Measurements from ENCODE around the gene LGALS4. TPM values are rescaled to one million over a fixed set of nuclear protein-coding genes. Genes with fewer than 3 reads are reported as not detected.
A peak's percentile ranks its signal among the peaks of the same experiment; 100 is the strongest.
"Not testable (repeated sequence)": the region's sequence is repeated elsewhere in the genome, so short reads cannot be mapped to it uniquely, and the experiment has no call there.

LGALS4 gene
- total RNA-seq, 1 experiment from 2014 or later: 0.52 TPM

GRCh38 chr19:38790507-38791403, 22.0 kb downstream of the LGALS4 start:
- not testable (repeated sequence) for H3K9me2 ChIP-seq (replicated peaks; ENCODE audit: insufficient read depth, low read length); H3K27me3 ChIP-seq (ENCODE audit: low read length); H2AFZ ChIP-seq (ENCODE audit: low read length); H3K36me3 ChIP-seq (ENCODE audit: insufficient read depth, low read length); H3K27ac ChIP-seq (ENCODE audit: low read length); H3K4me1 ChIP-seq (ENCODE audit: low read length); H3K9ac ChIP-seq (ENCODE audit: low read length); H4K20me1 ChIP-seq (ENCODE audit: insufficient read depth, low read depth, low read length); DNase-seq; H3K4me3 ChIP-seq (ENCODE audit: low read length); H3K79me2 ChIP-seq (ENCODE audit: low read length); H3K4me2 ChIP-seq (ENCODE audit: low read depth, low read length, poor library complexity, severe bottlenecking); H3K9me3 ChIP-seq (ENCODE audit: low read length)

GRCh38 chr19:38788478-38789243, 24.1 kb downstream of the LGALS4 start, which contains the start of gene LGALS7B:
TSS of gene LGALS7B (plus strand) at chr19:38789200. CDS start at chr19:38789227, 27 bp downstream.
- Histone ChIP-seq H3K9ac (ENCODE audit: low read length) (no peak within 1 kb of the TSS), H3K4me3 (ENCODE audit: low read length) (no peak within 1 kb of the TSS), H3K4me2 (ENCODE audit: low read depth, low read length, poor library complexity, severe bottlenecking) (no peak within 1 kb of the TSS), H3K27me3 (ENCODE audit: low read length) (no peaks in the 10 kb centered on the region), H3K27ac (ENCODE audit: low read length) (no peak within 1 kb of the TSS), H4K20me1 (ENCODE audit: insufficient read depth, low read depth, low read length) (no peaks in the 10 kb centered on the region), H3K9me3 (ENCODE audit: low read length) (no peaks in the 10 kb centered on the region), H3K79me2 (ENCODE audit: low read length) (no peaks in the 10 kb centered on the region), H3K36me3 (ENCODE audit: insufficient read depth, low read length) (no peaks in the 10 kb centered on the region), H3K9me2 (replicated peaks; ENCODE audit: insufficient read depth, low read length) (no peaks in the 10 kb centered on the region), H2AFZ (ENCODE audit: low read length) (no peak within 1 kb of the TSS), H3K4me1 (ENCODE audit: low read length) (no peaks in the 10 kb centered on the region)
- DNase-seq: peak; percentile 36

DNA sequence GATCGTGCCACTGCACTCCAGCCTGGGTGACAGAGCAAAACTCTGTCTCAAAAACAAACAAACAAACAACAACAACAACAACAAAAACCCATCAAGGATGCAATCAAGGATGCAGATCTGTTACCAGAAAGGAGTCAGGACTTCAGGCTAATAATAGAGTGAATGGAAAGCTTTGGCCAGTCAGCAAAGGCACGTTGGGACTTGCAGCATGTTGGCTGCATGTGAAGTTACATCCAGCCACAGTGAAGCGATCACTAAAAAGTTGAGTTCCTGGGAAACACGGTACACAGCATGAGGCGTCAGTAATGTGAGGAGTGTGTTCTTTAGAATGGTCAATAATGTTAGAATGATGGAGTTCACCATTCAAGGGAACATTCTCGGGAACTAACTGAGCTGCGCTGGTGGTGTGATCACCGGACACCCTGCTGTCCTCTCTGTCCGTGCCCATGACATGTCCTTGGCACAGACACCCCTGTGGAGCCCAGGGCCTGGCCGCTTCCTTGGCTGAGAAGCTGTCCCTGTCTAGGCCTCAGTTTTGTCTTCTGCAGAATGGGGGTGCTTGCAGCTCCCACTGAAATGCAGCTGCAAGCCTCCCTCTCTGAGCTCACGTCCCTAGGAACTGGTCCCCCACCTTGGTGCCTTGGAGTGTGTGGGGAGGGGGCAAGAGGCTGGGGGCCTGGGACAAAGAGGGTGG, 26.0 kb downstream of the LGALS4 start:
- Histone ChIP-seq H3K27ac (ENCODE audit: low read length) (no peak overlapping the region), H2AFZ (ENCODE audit: low read length) (no peak overlapping the region), H3K4me2 (ENCODE audit: low read depth, low read length, poor library complexity, severe bottlenecking) (no peak overlapping the region), H4K20me1 (ENCODE audit: insufficient read depth, low read depth, low read length) (no peaks in the 10 kb centered on the region), H3K79me2 (ENCODE audit: low read length) (no peaks in the 10 kb centered on the region), H3K4me1 (ENCODE audit: low read length) (no peaks in the 10 kb centered on the region), H3K27me3 (ENCODE audit: low read length) (no peaks in the 10 kb centered on the region), H3K36me3 (ENCODE audit: insufficient read depth, low read length) (no peaks in the 10 kb centered on the region), H3K4me3 (ENCODE audit: low read length) (no peak overlapping the region), H3K9me2 (replicated peaks; ENCODE audit: insufficient read depth, low read length) (no peaks in the 10 kb centered on the region), H3K9ac (ENCODE audit: low read length) (no peak overlapping the region), H3K9me3 (ENCODE audit: low read length) (no peaks in the 10 kb centered on the region)
- peak; percentile 26 for DNase-seq

DNA sequence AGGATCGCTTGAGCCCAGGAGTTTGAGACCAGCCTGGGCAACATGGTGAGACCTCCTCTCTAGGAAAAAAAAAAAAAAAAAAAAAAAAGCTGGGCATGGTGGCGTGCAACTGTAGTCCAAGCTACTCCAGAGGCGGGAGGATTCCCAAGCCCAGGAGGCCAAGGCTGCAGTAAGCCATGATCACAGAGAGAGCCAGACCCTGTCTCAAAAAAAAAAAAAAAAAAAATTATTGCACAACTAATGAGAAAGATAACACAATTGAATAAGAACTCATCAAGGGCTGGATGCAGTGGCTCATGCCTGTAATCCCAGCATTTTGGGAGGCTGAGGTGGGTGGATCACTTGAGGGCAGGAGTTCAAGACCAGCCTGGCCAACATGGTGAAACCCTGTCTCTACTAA, 26.7 kb downstream of the LGALS4 start:
- not testable (repeated sequence) for H3K36me3 ChIP-seq (ENCODE audit: insufficient read depth, low read length); H3K9me3 ChIP-seq (ENCODE audit: low read length); H3K9me2 ChIP-seq (replicated peaks; ENCODE audit: insufficient read depth, low read length); H3K9ac ChIP-seq (ENCODE audit: low read length); H3K4me3 ChIP-seq (ENCODE audit: low read length); H3K4me2 ChIP-seq (ENCODE audit: low read depth, low read length, poor library complexity, severe bottlenecking); H3K79me2 ChIP-seq (ENCODE audit: low read length); H2AFZ ChIP-seq (ENCODE audit: low read length); DNase-seq; H3K4me1 ChIP-seq (ENCODE audit: low read length); H4K20me1 ChIP-seq (ENCODE audit: insufficient read depth, low read depth, low read length); H3K27me3 ChIP-seq (ENCODE audit: low read length); H3K27ac ChIP-seq (ENCODE audit: low read length)

DNA sequence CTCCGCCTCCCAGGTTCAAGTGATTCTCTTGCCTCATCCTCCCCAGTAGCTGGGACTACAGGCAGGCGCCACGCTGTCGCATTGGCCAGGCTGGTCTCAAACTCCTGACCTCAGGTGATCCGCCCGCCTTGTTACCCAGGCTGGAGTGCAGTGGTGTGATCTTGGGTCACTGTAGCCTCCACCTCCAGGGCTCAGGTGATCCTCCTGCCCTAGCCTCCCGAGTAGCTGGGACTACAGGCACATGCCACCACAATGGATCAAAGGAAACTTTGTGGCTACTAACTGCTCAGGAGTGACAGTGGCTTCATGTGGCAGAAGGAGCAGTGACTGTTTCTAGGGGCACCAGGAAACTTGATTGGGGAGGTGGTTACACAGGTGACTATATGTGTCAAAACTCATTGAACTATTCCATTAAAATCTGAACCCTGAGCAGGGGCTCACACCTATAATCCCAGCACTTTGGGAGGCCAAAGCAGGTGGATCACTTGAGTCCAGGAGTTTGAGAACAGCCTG, 27.5 kb downstream of the LGALS4 start:
- Histone ChIP-seq H3K27ac (ENCODE audit: low read length) (no peak overlapping the region), H3K36me3 (ENCODE audit: insufficient read depth, low read length) (no peaks in the 10 kb centered on the region), H3K9me3 (ENCODE audit: low read length) (no peaks in the 10 kb centered on the region)

DNA sequence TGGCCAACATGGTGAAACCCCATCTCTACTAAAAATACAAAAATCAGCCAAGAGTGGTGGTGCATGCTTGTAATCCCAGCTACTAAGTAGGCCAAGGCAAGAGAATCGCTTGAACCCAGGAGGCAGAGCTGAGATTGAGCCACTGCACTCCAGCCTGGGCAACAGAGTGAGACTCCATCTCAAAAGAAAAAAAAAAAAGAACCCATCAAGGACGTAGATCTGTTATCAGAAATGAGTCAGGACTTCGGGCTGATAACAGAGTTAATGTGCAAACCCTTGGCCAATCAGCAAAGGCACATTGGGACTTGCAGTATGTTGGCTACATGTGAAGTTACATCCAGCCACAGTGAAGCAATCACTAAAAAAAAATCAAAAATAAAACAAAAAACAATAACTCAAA, 28.5 kb downstream of the LGALS4 start:
- Histone ChIP-seq H3K4me1 (ENCODE audit: low read length) (no peaks in the 10 kb centered on the region), H3K79me2 (ENCODE audit: low read length) (no peaks in the 10 kb centered on the region), H3K4me3 (ENCODE audit: low read length) (no peak overlapping the region), H3K27ac (ENCODE audit: low read length) (no peak overlapping the region), H4K20me1 (ENCODE audit: insufficient read depth, low read depth, low read length) (no peaks in the 10 kb centered on the region), H3K9me3 (ENCODE audit: low read length) (no peaks in the 10 kb centered on the region), H3K4me2 (ENCODE audit: low read depth, low read length, poor library complexity, severe bottlenecking) (no peak overlapping the region), H3K27me3 (ENCODE audit: low read length) (no peaks in the 10 kb centered on the region), H3K9me2 (replicated peaks; ENCODE audit: insufficient read depth, low read length) (no peaks in the 10 kb centered on the region), H2AFZ (ENCODE audit: low read length) (no peak overlapping the region), H3K36me3 (ENCODE audit: insufficient read depth, low read length) (no peaks in the 10 kb centered on the region), H3K9ac (ENCODE audit: low read length) (no peak overlapping the region)
- peak; percentile 31 for DNase-seq

More for the DNA sequence above, 27.5 kb downstream of the LGALS4 start:
- peak; percentile 5 for DNase-seq
- H3K9me2 ChIP-seq (replicated peaks; ENCODE audit: insufficient read depth, low read length): no peaks in the 10 kb centered on the region
- no peak overlapping the region for H3K4me3 ChIP-seq (ENCODE audit: low read length)
- H3K79me2 ChIP-seq (ENCODE audit: low read length): no peaks in the 10 kb centered on the region
- no peak overlapping the region for H3K9ac ChIP-seq (ENCODE audit: low read length)
- H3K4me2 ChIP-seq (ENCODE audit: low read depth, low read length, poor library complexity, severe bottlenecking): no peak overlapping the region
- no peaks in the 10 kb centered on the region for H3K4me1 ChIP-seq (ENCODE audit: low read length)
- no peaks in the 10 kb centered on the region for H4K20me1 ChIP-seq (ENCODE audit: insufficient read depth, low read depth, low read length)
- H3K27me3 ChIP-seq (ENCODE audit: low read length): no peaks in the 10 kb centered on the region
- H2AFZ ChIP-seq (ENCODE audit: low read length): no peak overlapping the region

DNA sequence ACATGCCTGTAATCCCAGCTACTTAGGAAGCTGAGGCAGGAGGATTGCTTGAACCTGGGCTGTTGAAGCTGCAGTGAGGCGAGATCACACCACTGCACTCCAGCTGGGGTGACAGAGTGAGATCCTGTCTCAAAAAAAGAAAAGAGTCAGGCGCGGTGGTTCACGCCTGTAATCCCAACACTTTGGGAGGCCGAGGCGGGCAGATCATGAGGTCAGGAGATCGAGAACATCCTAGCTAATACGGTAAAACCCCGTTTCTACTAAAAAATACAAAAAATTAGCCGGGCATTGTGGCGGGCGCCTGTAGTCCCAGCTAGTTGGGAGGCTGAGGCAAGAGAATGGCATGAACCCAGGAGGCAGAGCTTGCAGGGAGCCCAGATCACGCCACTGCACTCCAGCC, 30.5 kb downstream of the LGALS4 start:
- H4K20me1 ChIP-seq (ENCODE audit: insufficient read depth, low read depth, low read length); H3K4me1 ChIP-seq (ENCODE audit: low read length); H3K9me2 ChIP-seq (replicated peaks; ENCODE audit: insufficient read depth, low read length); H3K27me3 ChIP-seq (ENCODE audit: low read length); H3K4me2 ChIP-seq (ENCODE audit: low read depth, low read length, poor library complexity, severe bottlenecking); H3K9ac ChIP-seq (ENCODE audit: low read length); H3K79me2 ChIP-seq (ENCODE audit: low read length); H3K27ac ChIP-seq (ENCODE audit: low read length); H3K4me3 ChIP-seq (ENCODE audit: low read length); H3K9me3 ChIP-seq (ENCODE audit: low read length); H3K36me3 ChIP-seq (ENCODE audit: insufficient read depth, low read length); H2AFZ ChIP-seq (ENCODE audit: low read length): not testable (repeated sequence)
- peak; percentile 33 for DNase-seq

- DNase-seq: peak; percentile 38
Observed at GRCh38 chr19:38781058-38781457, 31.7 kb downstream of the LGALS4 start.

More at GRCh38 chr19:38781058-38781457, 31.7 kb downstream of the LGALS4 start:
- H3K9me3 ChIP-seq (ENCODE audit: low read length): no peaks in the 10 kb centered on the region
- no peaks in the 10 kb centered on the region for H3K4me1 ChIP-seq (ENCODE audit: low read length)
- no peaks in the 10 kb centered on the region for H3K36me3 ChIP-seq (ENCODE audit: insufficient read depth, low read length)
- H3K9me2 ChIP-seq (replicated peaks; ENCODE audit: insufficient read depth, low read length): no peaks in the 10 kb centered on the region
- no peaks in the 10 kb centered on the region for H3K79me2 ChIP-seq (ENCODE audit: low read length)
- H3K27ac ChIP-seq (ENCODE audit: low read length): no peak overlapping the region
- H3K4me2 ChIP-seq (ENCODE audit: low read depth, low read length, poor library complexity, severe bottlenecking): no peak overlapping the region
- no peak overlapping the region for H3K9ac ChIP-seq (ENCODE audit: low read length)
- H3K27me3 ChIP-seq (ENCODE audit: low read length): no peaks in the 10 kb centered on the region
- no peak overlapping the region for H3K4me3 ChIP-seq (ENCODE audit: low read length)
- no peak overlapping the region for H2AFZ ChIP-seq (ENCODE audit: low read length)
- no peaks in the 10 kb centered on the region for H4K20me1 ChIP-seq (ENCODE audit: insufficient read depth, low read depth, low read length)

Data from Karpas-422 (cell line).